IMR-90 (cell line): ENCODE data around the gene TSHZ1.

Source experiments
- BHLHE40 ChIP-seq: fragments of 150-350 bp; IDR thresholded peaks from 2 replicates; pipeline ENCODE4 v1.6.1; 2016; ENCODE audit warnings: mild to moderate bottlenecking, low read depth, low read length
- CEBPB ChIP-seq: IDR thresholded peaks from 2 replicates; pipeline ENCODE4 v1.6.1; 2012; ENCODE audit warnings: low read depth, low read length, improper control_type of control experiment
- CTCF ChIP-seq: conservative IDR thresholded peaks from 2 replicates; pipeline ENCODE4 v1.5.1; 2012; ENCODE audit warnings: mild to moderate bottlenecking, low read depth, low read length, improper control_type of control experiment
- FOS ChIP-seq: fragments of 150-350 bp; IDR thresholded peaks from 2 replicates; pipeline ENCODE4 v1.6.1; 2016; ENCODE audit warnings: low read depth, low read length
- MAFK ChIP-seq: IDR thresholded peaks from 2 replicates; pipeline ENCODE4 v1.6.1; 2012; ENCODE audit warnings: low read depth, low read length, improper control_type of control experiment
- MAZ ChIP-seq: IDR thresholded peaks from 2 replicates; pipeline ENCODE4 v1.6.1; 2012; ENCODE audit warnings: low read depth, mild to moderate bottlenecking, low read length, improper control_type of control experiment, moderate library complexity, borderline replicate concordance
- POLR2A ChIP-seq: IDR thresholded peaks from 2 replicates; pipeline ENCODE4 v1.6.1; 2012; ENCODE audit warnings: mild to moderate bottlenecking, low read depth, low read length
- RAD21 ChIP-seq: IDR thresholded peaks from 2 replicates; pipeline ENCODE4 v1.6.1; 2012; ENCODE audit warnings: low read length, improper control_type of control experiment
- RCOR1 ChIP-seq: IDR thresholded peaks from 2 replicates; pipeline ENCODE4 v1.6.1; 2012; ENCODE audit warnings: mild to moderate bottlenecking, low read length, improper control_type of control experiment; ENCODE audit not compliant: insufficient replicate concordance
- RFX5 ChIP-seq: IDR thresholded peaks from 2 replicates; pipeline ENCODE4 v1.8.0; 2012; ENCODE audit warnings: low read depth, mild to moderate bottlenecking, low read length, moderate library complexity
- SMC3 ChIP-seq: fragments of 150-350 bp; IDR thresholded peaks from 2 replicates; pipeline ENCODE4 v1.6.1; 2016; ENCODE audit warnings: low read depth, mild to moderate bottlenecking, antibody characterized with exemption, low read length, moderate library complexity
- USF2 ChIP-seq: fragments of 150-350 bp; IDR thresholded peaks from 2 replicates; pipeline ENCODE4 v1.6.1; 2017; ENCODE audit warnings: mild to moderate bottlenecking, antibody characterized with exemption, low read length, low read depth
- TF ChIP-seq, protein P1 (sequence below): fragments of 150-350 bp; IDR thresholded peaks from 2 replicates; pipeline ENCODE4 v1.6.1; 2016; ENCODE audit warnings: low read depth, mild to moderate bottlenecking, low read length, moderate library complexity, borderline replicate concordance

GRCh38 chr18:75163736-75164135, 46.9 kb upstream of the TSHZ1 start:
- no peak for TF ChIP-seq POLR2A
- no peak for TF ChIP-seq CTCF
- TF ChIP-seq USF2, result no peak
- no peak for TF ChIP-seq BHLHE40
- TF ChIP-seq, protein P1, sequence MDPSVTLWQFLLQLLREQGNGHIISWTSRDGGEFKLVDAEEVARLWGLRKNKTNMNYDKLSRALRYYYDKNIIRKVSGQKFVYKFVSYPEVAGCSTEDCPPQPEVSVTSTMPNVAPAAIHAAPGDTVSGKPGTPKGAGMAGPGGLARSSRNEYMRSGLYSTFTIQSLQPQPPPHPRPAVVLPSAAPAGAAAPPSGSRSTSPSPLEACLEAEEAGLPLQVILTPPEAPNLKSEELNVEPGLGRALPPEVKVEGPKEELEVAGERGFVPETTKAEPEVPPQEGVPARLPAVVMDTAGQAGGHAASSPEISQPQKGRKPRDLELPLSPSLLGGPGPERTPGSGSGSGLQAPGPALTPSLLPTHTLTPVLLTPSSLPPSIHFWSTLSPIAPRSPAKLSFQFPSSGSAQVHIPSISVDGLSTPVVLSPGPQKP, result no peak
- TF ChIP-seq RAD21, result no peak
- no peak for TF ChIP-seq RFX5
- no peak for TF ChIP-seq SMC3
- TF ChIP-seq MAFK, result no peak
- TF ChIP-seq MAZ, result no peak
- no peak for TF ChIP-seq RCOR1
- TF ChIP-seq CEBPB, result no peak
- no peak for TF ChIP-seq FOS
